Lung (tissue), 12 donors: ENCODE results near the gene OOSP3. TPM values are rescaled to one million over a fixed set of nuclear protein-coding genes. Genes with fewer than 3 reads are reported as not detected.

Experiments
- ATAC-seq: fragments of 200-7000 bp; cut with Tn5 transposase; one replicate; pipeline ENCODE4 v1.9.1; 2020; ENCODE audit warnings: moderate number of reproducible peaks; ENCODE audit not compliant: insufficient read depth, low FRiP score
- DNase-seq, 3 donors: peaks; one replicate each; pipeline ENCODE4 v3.0.0-alpha.2; 2013 to 2017
- H3K27ac ChIP-seq, 2 donors: one replicate each; pipeline ENCODE4 v1.5.1; 2013; ENCODE audit warnings: mild to moderate bottlenecking in 2 of 2, moderate library complexity in 2 of 2, control low read depth in 1 of 2, inconsistent platforms in 1 of 2, low read depth in 1 of 2, low read length in 1 of 2
- H3K27me3 ChIP-seq, 3 donors: one replicate each; pipeline ENCODE4 v1.5.1; 2013; ENCODE audit warnings: low read length in 2 of 3; ENCODE audit not compliant: control insufficient read depth in 3 of 3, insufficient read depth in 3 of 3
- H3K36me3 ChIP-seq, 4 donors: one replicate each; pipeline ENCODE4 v1.5.1; 2013; ENCODE audit warnings: low read length in 4 of 4, mild to moderate bottlenecking in 1 of 4, moderate library complexity in 1 of 4; ENCODE audit not compliant: control insufficient read depth in 4 of 4, insufficient read depth in 4 of 4
- H3K4me1 ChIP-seq, 5 donors: one replicate each; pipeline ENCODE4 v1.5.1; 2013; ENCODE audit warnings: low read length in 5 of 5, mild to moderate bottlenecking in 2 of 5, moderate library complexity in 1 of 5; ENCODE audit not compliant: control insufficient read depth in 5 of 5, insufficient read depth in 5 of 5
- H3K4me3 ChIP-seq: one replicate; pipeline ENCODE4 v1.5.1; 2013; ENCODE audit warnings: mild to moderate bottlenecking, control low read depth, moderate library complexity
- H3K9ac ChIP-seq, 2 donors: one replicate each; pipeline ENCODE4 v1.5.1; 2013; ENCODE audit warnings: low read length in 2 of 2, control low read depth in 1 of 2; ENCODE audit not compliant: insufficient read depth in 1 of 2
- H3K9me3 ChIP-seq, 4 donors: one replicate each; pipeline ENCODE4 v1.5.1; 2013; ENCODE audit warnings: low read length in 3 of 4, mild to moderate bottlenecking in 1 of 4, moderate library complexity in 1 of 4; ENCODE audit not compliant: control insufficient read depth in 4 of 4, insufficient read depth in 3 of 4
- WGBS, 2 donors: extraction: QIAGEN DNeasy Blood & Tissue Kit; methylation state at CpG; one replicate each; pipeline ENCODE4 v1.1.7; 2013; 5-methylcytosine and 5-hydroxymethylcytosine counted together
- polyA plus RNA-seq, 2 donors: library from polyadenylated mRNA; stranded (reverse); fragments of 200-250 nt; gene quantifications; one replicate each; pipeline ENCODE4 v1.2.1, GENCODE V29; 2013
- total RNA-seq, 2 donors: library from RNA; depleted of rRNA in 1 of 2; stranded (reverse); fragments of >200 nt in 1 of 2; gene quantifications; one replicate each; pipeline ENCODE4 v1.2.1, GENCODE V29; 2014 to 2021
- TF ChIP-seq, protein P1 (sequence below): IDR thresholded peaks from 2 replicates; pipeline ENCODE4 v1.5.1; 2012; ENCODE audit warnings: mild to moderate bottlenecking; ENCODE audit errors: control extremely low read depth, extremely low read depth
- donor health status: control.
- donor health status: control.
- donor health status: Bipolar disorder and iron deficiency.
- donor health status: healthy.
- donor health status: DM: yes; HTN: yes; CAD: no.

OOSP3 gene
- total and polyA plus RNA-seq, 4 donors = 0.08 to 0.14 TPM; not detected in 2

DNA sequence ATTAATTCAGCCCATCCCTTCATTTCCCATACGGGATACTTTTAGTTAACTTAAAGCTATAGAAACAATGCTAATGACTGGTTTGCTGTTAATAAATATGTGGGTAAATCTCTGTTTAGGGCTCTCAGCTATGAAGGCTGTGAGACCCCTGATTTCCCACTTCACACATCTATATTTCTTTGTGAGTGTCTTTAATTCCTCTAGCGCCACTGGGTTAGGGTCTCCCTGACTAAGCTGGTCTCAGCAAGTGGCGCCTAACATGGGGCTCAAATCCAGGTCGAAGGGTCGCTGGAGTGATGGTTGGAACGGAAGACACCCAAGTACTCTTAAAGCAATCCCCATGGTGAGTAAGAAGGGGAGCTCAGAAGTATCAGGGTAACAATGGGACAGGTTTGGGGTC lies 45.2 kb downstream of the OOSP3 start:
- ATAC-seq (no peak), DNase-seq (peak in 1 of 3 donors; percentile 6)
- no peak overlapping the region for H3K4me3 ChIP-seq
- no peaks in the 10 kb centered on the region for H3K36me3 ChIP-seq
- H3K27ac ChIP-seq = no peak overlapping the region
- H3K4me1 ChIP-seq = no peaks in the 10 kb centered on the region
- H3K9ac ChIP-seq = no peak overlapping the region
- H3K27me3 ChIP-seq = no peaks in the 10 kb centered on the region
- 94 to 95% methylated on average over 6 of the region's 6 CpGs for WGBS, 2 donors
- TF ChIP-seq, protein P1, sequence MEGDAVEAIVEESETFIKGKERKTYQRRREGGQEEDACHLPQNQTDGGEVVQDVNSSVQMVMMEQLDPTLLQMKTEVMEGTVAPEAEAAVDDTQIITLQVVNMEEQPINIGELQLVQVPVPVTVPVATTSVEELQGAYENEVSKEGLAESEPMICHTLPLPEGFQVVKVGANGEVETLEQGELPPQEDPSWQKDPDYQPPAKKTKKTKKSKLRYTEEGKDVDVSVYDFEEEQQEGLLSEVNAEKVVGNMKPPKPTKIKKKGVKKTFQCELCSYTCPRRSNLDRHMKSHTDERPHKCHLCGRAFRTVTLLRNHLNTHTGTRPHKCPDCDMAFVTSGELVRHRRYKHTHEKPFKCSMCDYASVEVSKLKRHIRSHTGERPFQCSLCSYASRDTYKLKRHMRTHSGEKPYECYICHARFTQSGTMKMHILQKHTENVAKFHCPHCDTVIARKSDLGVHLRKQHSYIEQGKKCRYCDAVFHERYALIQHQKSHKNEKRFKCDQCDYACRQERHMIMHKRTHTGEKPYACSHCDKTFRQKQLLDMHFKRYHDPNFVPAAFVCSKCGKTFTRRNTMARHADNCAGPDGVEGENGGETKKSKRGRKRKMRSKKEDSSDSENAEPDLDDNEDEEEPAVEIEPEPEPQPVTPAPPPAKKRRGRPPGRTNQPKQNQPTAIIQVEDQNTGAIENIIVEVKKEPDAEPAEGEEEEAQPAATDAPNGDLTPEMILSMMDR = no peak
- H3K9me3 ChIP-seq = peaks cover 0 to 24% (median 13%) of the 10 kb centered on the region in 4 donors

DNA sequence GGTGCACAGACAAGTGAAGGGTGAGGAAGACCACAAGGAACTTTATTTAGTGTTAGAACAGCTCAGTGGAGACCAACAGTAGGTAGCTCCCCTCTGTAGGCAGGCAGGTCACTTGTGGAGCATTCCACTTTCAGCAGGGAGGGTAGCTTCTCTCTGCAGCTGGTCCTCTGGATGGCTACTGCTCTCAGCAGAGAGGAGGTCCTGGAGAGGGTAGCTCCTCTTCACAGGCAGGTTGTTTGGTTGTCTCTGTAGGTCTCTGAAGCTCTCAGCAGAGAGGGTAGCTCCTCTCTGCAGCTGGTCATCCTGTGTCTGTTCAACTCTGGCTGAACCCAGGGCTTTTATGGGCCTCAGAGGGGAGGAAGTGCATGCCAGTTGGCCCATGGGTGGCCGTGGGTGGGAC lies 53.1 kb downstream of the OOSP3 start:
- Histone ChIP-seq H3K27ac (no peak overlapping the region), H3K9me3 (peaks cover 0 to 13% (median 2%) of the 10 kb centered on the region in 4 donors), H3K4me3 (no peak overlapping the region), H3K36me3 (no peaks in the 10 kb centered on the region), H3K4me1 (no peaks in the 10 kb centered on the region), H3K9ac (no peak overlapping the region), H3K27me3 (no peaks in the 10 kb centered on the region)
- WGBS, 2 donors = 83% methylated on average over 1 of the region's 1 CpG
- TF ChIP-seq, protein P1 = no peak
- no peak for DNase-seq
- ATAC-seq = no peak

DNA sequence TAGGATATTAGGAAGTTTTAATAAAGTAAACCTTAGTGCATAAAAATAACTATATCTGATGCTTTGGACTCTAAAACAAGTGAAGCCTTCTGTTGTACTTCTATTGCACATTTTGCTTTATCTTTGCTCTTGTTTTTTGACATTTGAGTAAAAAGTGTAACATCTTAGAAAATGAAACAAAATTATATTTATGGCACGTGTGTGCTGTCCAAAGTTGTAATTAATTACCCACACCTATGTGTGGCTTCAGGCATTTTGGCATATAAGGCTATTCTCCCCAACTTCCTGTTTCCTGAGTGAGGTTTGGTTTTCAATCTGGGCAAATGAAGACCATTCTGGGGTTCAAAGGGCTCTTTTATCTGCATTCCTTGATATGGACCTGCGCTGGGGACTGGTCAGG lies 59.5 kb downstream of the OOSP3 start, which contains the start of gene OOSP1:
Gene OOSP1 (plus strand): TSS at position 301 of the 400 bp plus-strand sequence. CDS start 23 bp downstream, at position 324.
- 57 to 59% methylated on average over 2 of the region's 2 CpGs for WGBS, 2 donors
- no peaks in the 10 kb centered on the region for H3K9me3 ChIP-seq
- H3K4me1 ChIP-seq = no peaks in the 10 kb centered on the region
- no peaks in the 10 kb centered on the region for H3K36me3 ChIP-seq
- no peak for DNase-seq
- no peak within 1 kb of the TSS for H3K9ac ChIP-seq
- no peak for ATAC-seq
- H3K27me3 ChIP-seq = no peaks in the 10 kb centered on the region
- TF ChIP-seq, protein P1 = no peak
- no peak within 1 kb of the TSS for H3K27ac ChIP-seq
- no peak within 1 kb of the TSS for H3K4me3 ChIP-seq

DNA sequence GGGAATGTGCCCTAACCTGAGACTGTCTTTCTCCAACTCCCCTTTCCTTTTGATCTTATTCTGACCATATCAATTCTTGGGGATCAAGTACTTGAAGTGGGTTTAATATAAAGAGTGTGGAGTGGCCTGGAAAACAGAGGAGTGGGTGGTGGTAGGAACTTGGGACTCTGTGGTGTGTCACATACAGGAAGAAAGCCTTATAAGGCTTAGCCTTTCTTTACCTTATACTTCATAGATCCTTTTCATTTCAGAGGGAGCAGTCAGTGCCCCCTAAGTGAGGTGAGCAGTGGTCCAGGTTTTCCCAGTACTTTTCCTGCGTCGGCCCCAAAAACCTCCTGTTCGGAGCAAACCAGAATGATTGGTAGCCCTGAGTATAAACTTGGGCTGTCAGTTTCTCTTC lies 60.1 kb downstream of the OOSP3 start:
- Histone ChIP-seq H3K4me3 (no peak overlapping the region), H3K27ac (no peak overlapping the region), H3K4me1 (no peaks in the 10 kb centered on the region), H3K9me3 (no peaks in the 10 kb centered on the region), H3K36me3 (no peaks in the 10 kb centered on the region), H3K27me3 (no peaks in the 10 kb centered on the region), H3K9ac (no peak overlapping the region)
- ATAC-seq = no peak
- TF ChIP-seq, protein P1 = no peak
- WGBS, 2 donors = 73 to 97% methylated on average over 3 of the region's 3 CpGs
- DNase-seq = no peak
